GM20431 (cell line): ENCODE results near the gene KCTD19.

ENCODE experiments used
- in situ Hi-C: fragments of 300-500 bp; cut with MseI, MboI; formaldehyde crosslinking; loops from one replicate; pipeline ENCODE4 v1.15.0; 2020; ENCODE audit warnings: low sequenced_read_pairs; ENCODE audit not compliant: unreplicated experiment

The KCTD19 gene

DNA sequence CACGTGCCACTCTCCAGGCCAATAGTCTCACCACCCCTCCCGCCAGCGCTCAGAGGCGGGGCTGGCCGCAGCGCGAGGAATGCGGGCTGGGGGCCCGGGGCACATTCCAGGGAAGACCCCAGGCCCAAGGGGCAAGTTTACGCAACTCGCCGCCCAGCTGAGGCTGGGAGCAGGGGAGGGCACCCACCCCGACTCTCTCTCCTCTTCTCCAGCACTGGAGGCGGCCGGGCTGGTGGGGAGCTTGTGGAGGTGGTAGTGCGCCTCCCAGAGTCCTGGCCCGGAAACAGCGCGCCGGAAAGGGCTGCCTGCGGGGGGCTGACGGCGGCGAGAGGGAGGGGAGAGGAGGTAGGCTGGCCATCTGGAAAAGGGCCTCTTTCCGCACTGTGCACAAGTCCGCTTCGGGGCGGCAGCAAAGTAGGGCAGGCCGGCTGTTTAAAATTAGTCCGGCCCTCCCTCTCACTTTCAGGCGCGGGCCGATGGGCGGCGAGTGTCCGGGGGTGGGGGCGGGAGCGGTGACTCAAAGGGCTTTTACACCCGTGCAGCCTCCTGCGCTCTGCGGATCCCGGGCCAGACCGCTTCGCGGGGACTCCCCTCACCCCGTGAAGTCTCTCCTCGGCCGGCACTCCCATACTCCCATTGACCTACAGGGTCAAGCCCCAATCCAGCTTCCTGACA lies 80.3 kb downstream of the KCTD19 start:
- in situ Hi-C loops = no loop called here

DNA sequence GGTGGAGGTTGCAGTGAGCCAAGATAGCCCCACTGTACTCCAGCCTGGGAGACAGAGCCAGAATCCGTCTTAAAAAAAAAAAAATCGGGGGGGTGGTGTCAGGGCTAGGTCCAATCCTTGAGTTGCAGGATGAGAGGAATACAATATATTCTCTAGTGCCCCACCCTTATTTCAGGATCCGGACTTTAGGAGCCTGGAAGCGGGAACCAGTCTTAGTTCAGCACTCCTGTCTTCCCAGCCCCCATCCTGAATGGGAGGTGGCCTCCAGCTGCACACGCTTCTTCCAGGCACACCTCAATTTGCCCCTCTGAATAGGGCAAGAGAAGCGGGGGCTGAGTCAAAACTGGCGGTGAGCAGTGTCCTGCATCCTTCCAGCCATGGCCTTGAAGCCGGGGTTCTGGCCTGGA lies 80.9 kb downstream of the KCTD19 start:
- in situ Hi-C loops = no loop called here

DNA sequence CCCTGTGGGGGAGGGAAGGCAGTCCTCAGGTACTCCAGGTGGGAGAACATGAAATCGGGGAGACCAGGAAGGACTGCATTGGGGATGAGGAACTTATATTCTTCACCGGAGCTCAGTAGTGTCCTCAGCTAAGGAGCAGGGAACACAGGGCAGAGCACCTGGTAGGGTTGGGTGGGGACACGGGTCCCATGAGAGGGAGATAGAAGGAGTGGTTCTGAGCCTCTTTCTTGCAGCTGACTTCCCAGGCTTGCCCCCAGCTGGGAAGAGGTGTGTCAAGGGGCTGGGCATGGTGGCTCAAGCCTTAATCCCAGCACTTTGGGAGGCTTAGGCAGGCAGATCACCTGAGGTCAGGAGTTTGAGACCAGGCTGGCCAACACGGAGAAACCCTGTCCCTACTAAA lies 81.4 kb downstream of the KCTD19 start:
- in situ Hi-C loops = no loop called here

DNA sequence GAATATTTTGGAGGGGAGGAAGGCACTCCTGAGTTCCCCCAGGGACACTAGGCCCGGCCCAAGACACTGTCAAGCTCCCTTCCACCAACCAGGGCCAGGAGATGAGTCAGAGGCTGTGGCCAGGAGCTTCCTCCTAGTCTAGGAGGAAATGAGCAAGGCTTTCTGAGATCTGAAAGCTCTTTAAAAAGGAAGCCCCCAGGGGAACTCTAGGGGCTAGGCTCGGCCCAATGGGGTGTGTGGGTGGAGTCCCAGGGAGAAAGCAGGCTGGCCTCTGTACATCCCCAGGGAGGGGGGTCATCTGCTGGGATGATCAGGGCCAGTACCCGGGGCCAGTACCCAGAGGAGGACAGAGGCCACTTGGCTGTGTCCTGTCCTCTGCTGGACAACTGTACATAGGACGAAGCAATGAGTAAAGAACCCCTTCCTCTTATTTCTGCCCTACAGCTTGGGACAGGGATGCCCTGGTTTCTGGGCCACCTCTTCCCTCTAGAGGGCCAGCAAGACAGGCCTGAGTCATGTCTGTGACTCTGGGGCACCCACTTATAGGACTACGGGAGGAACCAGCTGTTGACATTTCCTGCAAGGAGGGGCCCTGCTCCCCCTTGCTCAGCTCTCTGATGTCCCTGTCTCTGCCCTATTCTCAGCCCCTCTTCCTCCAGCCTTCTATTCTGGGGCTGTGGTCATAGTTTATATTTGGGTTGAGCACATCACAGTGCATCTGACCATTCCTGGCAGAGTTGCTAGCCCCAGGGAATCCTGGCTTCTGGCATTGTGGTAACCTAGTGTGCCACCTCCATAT lies 82.0 kb downstream of the KCTD19 start:
- in situ Hi-C loops = no loop called here

DNA sequence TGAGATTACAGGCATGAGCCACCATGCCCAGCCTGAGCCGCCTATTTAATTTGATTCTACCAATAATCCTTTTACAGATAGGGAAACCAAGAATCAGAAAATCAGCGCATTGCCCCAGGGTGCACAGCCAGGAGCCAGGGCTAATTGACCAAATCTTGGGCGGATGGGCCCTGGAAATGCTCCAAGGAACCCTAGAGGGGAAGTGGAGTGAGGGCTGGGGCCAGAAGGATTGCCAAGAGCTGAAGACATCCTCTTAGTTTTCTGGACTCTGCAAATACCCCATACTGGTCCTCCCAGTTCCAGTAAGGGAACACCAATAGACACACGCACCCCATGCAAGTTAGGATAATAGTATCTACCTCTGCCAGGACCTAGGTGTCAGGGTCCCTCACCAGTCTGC lies 83.1 kb downstream of the KCTD19 start:
- in situ Hi-C loops = no loop called here

DNA sequence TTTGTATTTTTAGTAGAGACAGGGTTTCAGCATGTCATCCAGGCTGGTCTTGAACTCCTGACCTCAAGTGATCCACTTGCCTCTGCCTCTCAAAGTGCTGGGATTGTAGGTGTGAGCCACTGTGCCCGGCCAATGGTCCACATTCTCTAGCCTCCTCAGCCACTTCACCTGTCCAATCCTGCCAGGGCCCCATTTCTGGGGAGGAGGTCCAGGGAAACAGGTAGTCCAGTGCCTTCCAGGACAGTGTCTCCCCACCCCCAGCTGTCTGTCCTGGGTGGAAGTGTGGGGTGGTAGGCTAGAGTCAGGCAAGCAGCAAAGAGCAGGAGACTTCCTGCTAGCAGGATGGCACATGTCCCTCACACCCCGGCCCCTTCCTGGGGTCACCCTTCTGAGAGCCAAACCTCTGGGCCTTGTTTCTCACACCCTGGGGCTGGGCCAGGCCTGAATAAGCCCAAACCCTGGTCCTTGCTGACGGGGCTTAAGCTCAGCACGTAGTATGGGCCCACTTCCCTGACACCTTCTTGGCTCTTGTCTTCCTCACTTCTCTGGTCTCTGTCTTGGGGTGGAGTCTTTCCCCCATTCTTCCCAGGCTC lies 84.3 kb downstream of the KCTD19 start:
- in situ Hi-C loops = no loop called here

DNA sequence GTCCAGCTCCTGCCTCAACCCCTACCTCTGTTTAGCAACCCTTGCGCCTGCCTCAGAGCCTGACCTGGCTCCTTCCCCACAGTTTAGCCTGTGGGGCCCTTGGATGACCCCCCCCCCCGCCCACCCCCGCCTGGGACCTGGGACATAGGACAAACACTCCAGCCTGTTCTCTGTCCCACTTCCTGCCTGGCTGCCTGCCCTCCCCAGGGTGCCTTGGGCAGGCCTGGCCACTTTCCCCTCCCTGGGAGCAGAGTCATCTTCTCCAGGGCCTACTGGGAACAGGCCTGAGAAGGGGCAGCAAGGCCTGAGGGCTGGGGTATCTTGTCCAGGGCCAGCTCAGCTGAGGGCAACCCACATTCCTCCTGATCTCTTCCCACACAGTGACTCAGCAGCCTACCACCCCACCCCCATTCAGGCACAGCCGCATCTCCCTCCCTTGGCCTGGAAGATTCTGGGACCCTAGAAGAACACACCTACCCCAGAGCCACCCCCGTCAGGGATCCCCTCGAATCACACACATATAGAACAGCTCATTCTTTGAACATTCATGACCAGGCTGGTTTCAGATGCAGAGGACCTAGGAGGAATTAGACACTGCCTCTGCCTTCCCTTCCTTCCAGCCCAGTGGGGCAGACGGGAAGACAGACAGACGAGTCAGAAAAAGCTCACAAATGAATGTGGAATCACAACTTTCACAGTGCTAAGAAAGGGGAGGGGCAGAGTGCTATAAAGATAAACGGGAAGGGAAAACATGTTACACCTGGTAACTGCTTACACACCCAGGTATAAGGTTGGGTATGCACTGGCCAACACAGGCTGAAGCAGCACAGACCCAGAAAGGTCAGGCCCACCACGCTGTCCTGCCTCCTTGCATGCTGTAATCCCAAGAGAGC lies 85.3 kb downstream of the KCTD19 start:
- in situ Hi-C loops = no loop called here

DNA sequence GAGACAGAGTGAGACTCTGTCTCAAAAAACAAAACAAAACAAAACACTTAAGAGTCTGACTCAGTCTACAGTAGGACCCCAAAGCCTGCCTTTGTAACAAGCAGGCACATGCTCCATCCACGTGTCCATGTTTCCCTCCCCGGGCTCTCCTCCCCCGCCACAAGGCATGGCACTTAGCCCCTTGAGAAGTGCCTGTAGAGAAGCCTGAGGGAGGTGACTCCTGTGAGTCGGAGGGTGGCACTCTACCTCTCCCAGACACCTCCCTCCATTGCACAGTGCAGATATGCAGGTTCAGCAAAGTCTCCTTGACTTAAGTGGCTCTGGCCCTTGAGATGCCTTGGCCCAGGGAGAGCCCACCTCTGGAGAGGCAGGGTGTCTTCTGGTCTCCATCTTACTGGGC lies 86.0 kb downstream of the KCTD19 start:
- in situ Hi-C loops = no loop called here
